Left renal pelvis (tissue), 4 donors: Measurements from ENCODE around the gene SNRPE. TPM values are rescaled to one million over a fixed set of nuclear protein-coding genes. Genes with fewer than 3 reads are reported as not detected.
"Not testable (repeated sequence)": the region's sequence is repeated elsewhere in the genome, so short reads cannot be mapped to it uniquely, and the experiment has no call there.

ENCODE experiments used
- DNase-seq, 4 donors: peaks; one replicate each; pipeline ENCODE4 v3.0.0-alpha.2; 2013; ENCODE audit warnings: low read depth in 4 of 4, low spot score in 3 of 4
- polyA plus RNA-seq, 4 donors: library from polyadenylated mRNA; unstranded; fragments of 120-200 nt; gene quantifications; one replicate each; pipeline ENCODE4 v1.2.1, GENCODE V29; 2013; ENCODE audit not compliant: insufficient read length in 4 of 4

Gene SNRPE
- 100 to 1,000 TPM; 240 to 331 (median 264) TPM for polyA plus RNA-seq

- peak; percentile 97 to 98 (median 98) for DNase-seq
These were observed at the start of gene SNRPE for GRCh38 chr1:203861379-203862184. TSS of gene SNRPE (plus strand) at chr1:203861599. CDS start at chr1:203861660, 61 bp downstream.

- DNase-seq: no peak
These were observed 47.6 kb upstream of the SNRPE start for GRCh38 chr1:203813581-203814341.

- DNase-seq: no peak
These were observed 43.0 kb upstream of the SNRPE start for GRCh38 chr1:203818399-203818798.

GRCh38 chr1:203823306-203823705 is 38.1 kb upstream of the SNRPE start:
- no peak for DNase-seq

GRCh38 chr1:203826175-203826574 is 35.2 kb upstream of the SNRPE start:
- DNase-seq: no peak

- no peak for DNase-seq
These were observed 33.4 kb upstream of the SNRPE start for GRCh38 chr1:203828002-203828401.

GRCh38 chr1:203828503-203828902 is 32.9 kb upstream of the SNRPE start:
- DNase-seq: no peak

GRCh38 chr1:203829247-203829646 is 32.2 kb upstream of the SNRPE start:
- DNase-seq: not testable (repeated sequence)

- DNase-seq: no peak
These were observed 25.9 kb upstream of the SNRPE start for GRCh38 chr1:203835476-203835875.

- DNase-seq: peak in 2 of 4 donors; percentile 28 to 33
These were observed 22.3 kb upstream of the SNRPE start for GRCh38 chr1:203839081-203839480.

- no peak for DNase-seq
These were observed 21.1 kb upstream of the SNRPE start for GRCh38 chr1:203840208-203840808.

GRCh38 chr1:203842559-203842876 is 18.9 kb upstream of the SNRPE start:
- no peak for DNase-seq

- DNase-seq: no peak
These were observed 18.0 kb upstream of the SNRPE start for GRCh38 chr1:203843435-203843834.

GRCh38 chr1:203853112-203853511 is 8.3 kb upstream of the SNRPE start:
- not testable (repeated sequence) for DNase-seq

- DNase-seq: no peak
These were observed 3.3 kb upstream of the SNRPE start for GRCh38 chr1:203858055-203858454.

- no peak for DNase-seq
These were observed 2.4 kb upstream of the SNRPE start for GRCh38 chr1:203858975-203859374.

GRCh38 chr1:203860396-203861025 is 888 bp upstream of the SNRPE start:
- no peak for DNase-seq

GRCh38 chr1:203867802-203868201 is 6.4 kb downstream of the SNRPE start:
- no peak for DNase-seq

- DNase-seq: no peak
These were observed 8.8 kb downstream of the SNRPE start for GRCh38 chr1:203870245-203870644.

- peak; percentile 36 to 48 (median 41) for DNase-seq
These were observed 9.9 kb downstream of the SNRPE start for GRCh38 chr1:203871114-203871880.
